ENCODE results near the gene LAMA2. TPM values are rescaled to one million over a fixed set of nuclear protein-coding genes. Genes with fewer than 3 reads are reported as not detected.

Gene LAMA2
- total RNA-seq, 1 experiment from 2014 or later: 0.02 TPM

DNA sequence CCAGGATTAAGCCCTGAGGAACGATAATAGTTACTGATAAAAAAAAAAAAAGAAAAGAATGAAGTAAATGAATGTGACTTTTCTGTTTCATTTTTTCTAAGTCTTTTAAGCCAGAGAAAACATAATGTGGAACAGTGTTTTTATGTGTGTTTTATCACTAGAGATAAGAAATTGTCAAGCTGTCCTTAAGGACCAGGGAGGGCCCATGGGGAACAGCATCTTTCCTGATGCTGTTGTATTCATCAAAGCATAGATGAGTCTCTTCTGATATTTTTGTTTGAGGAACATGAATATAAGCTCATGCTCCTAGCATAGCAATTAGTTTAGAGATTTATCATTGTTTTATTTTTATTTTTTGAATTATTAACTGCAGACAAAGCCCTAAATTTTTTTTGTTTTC, 150.2 kb downstream of the LAMA2 start:
- Histone ChIP-seq H3K27me3 (replicated peaks; ENCODE audit: control insufficient read depth, insufficient read depth, low read length) (no peaks in the 10 kb centered on the region), H3K36me3 (ENCODE audit: control insufficient read depth, insufficient read depth, low read length) (no peaks in the 10 kb centered on the region), H3K9me3 (no peaks in the 10 kb centered on the region), H3K4me1 (no peaks in the 10 kb centered on the region), H3K4me3 (ENCODE audit: low read depth, low read length) (no peak overlapping the region)
- H3K27me3 Mint-ChIP-seq (ENCODE audit: insufficient read depth, unreplicated experiment): no peaks in the 10 kb centered on the region
- intact Hi-C loops (cut with micrococcal nuclease; ENCODE audit: unreplicated experiment): no loop called here
- POLR2A ChIA-PET: no interaction called here
- H3K4me3 Mint-ChIP-seq (ENCODE audit: unreplicated experiment): no peak overlapping the region
- no peaks in the 10 kb centered on the region for H3K9me3 Mint-ChIP-seq (ENCODE audit: unreplicated experiment)
- H3K27ac Mint-ChIP-seq (ENCODE audit: unreplicated experiment): no peak overlapping the region
- no TSS peak for BruUV-seq (replicated peaks)
- no peaks in the 10 kb centered on the region for H3K36me3 Mint-ChIP-seq (ENCODE audit: insufficient read depth, unreplicated experiment)
- DNase-seq: no peak
- TF ChIP-seq, protein P1, sequence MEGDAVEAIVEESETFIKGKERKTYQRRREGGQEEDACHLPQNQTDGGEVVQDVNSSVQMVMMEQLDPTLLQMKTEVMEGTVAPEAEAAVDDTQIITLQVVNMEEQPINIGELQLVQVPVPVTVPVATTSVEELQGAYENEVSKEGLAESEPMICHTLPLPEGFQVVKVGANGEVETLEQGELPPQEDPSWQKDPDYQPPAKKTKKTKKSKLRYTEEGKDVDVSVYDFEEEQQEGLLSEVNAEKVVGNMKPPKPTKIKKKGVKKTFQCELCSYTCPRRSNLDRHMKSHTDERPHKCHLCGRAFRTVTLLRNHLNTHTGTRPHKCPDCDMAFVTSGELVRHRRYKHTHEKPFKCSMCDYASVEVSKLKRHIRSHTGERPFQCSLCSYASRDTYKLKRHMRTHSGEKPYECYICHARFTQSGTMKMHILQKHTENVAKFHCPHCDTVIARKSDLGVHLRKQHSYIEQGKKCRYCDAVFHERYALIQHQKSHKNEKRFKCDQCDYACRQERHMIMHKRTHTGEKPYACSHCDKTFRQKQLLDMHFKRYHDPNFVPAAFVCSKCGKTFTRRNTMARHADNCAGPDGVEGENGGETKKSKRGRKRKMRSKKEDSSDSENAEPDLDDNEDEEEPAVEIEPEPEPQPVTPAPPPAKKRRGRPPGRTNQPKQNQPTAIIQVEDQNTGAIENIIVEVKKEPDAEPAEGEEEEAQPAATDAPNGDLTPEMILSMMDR (IDR thresholded peaks at IDR 0.05; ENCODE audit: insufficient read depth in 1 of 2, low read depth in 1 of 2, low read length in 1 of 2, severe bottlenecking in 1 of 2, unreplicated experiment in 1 of 2): no peak
- no peaks in the 10 kb centered on the region for H3K4me1 Mint-ChIP-seq (ENCODE audit: low read depth, unreplicated experiment)
- CTCF ChIA-PET: no interaction called here

DNA sequence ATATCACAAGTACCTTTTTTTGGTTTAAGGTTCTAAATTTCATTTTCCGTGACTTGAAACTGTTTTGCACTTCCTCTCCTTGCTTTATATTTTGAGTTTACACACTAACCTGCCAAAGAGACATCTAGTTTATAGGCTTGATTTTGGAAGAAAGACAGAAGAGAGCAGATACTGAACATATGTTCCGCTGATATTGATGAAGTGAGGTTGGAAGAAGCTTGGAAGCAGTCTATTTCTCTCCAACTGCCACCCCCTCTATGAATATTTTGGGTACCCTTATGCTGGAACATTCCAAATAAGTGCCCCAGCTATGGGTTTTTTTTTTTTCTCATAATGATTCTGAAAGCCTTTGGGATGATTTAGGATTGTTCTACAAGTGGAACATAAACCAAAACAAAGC, 150.6 kb downstream of the LAMA2 start:
- no TSS peak for BruUV-seq (replicated peaks)
- DNase-seq: no peak
- Mint-ChIP-seq H3K36me3 (ENCODE audit: insufficient read depth, unreplicated experiment) (no peaks in the 10 kb centered on the region), H3K4me3 (ENCODE audit: unreplicated experiment) (no peak overlapping the region), H3K9me3 (ENCODE audit: unreplicated experiment) (no peaks in the 10 kb centered on the region), H3K27me3 (ENCODE audit: insufficient read depth, unreplicated experiment) (no peaks in the 10 kb centered on the region), H3K27ac (ENCODE audit: unreplicated experiment) (no peak overlapping the region), H3K4me1 (ENCODE audit: low read depth, unreplicated experiment) (no peaks in the 10 kb centered on the region)
- CTCF ChIA-PET: no interaction called here
- intact Hi-C loops (cut with micrococcal nuclease; ENCODE audit: unreplicated experiment): no loop called here
- H3K36me3 ChIP-seq (ENCODE audit: control insufficient read depth, insufficient read depth, low read length): no peaks in the 10 kb centered on the region
- TF ChIP-seq, protein P1 (IDR thresholded peaks at IDR 0.05; ENCODE audit: insufficient read depth in 1 of 2, low read depth in 1 of 2, low read length in 1 of 2, severe bottlenecking in 1 of 2, unreplicated experiment in 1 of 2): no peak
- H3K27me3 ChIP-seq (replicated peaks; ENCODE audit: control insufficient read depth, insufficient read depth, low read length): no peaks in the 10 kb centered on the region
- POLR2A ChIA-PET: no interaction called here
- no peaks in the 10 kb centered on the region for H3K4me1 ChIP-seq
- H3K9me3 ChIP-seq: no peaks in the 10 kb centered on the region
- H3K4me3 ChIP-seq (ENCODE audit: low read depth, low read length): no peak overlapping the region

DNA sequence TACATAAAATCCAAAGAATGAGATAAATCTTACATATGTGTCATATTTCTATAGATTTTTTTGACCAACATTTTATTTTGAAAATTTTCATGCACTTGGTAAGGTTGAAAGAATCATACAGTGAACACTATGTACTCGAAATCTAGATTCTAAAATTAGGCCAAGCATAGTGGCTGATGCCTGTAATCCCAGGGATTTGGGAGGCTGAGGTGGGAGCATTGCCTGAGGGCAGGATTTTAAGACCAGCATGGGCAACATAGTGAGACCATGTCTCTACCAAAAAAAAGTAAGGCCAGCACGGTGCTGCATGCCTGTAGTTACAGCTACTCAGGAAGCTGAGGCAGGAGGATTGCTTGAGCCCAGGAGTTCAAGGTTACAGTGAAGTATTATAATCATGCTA, 158.6 kb downstream of the LAMA2 start:
- no peaks in the 10 kb centered on the region for H3K4me1 Mint-ChIP-seq (ENCODE audit: low read depth, unreplicated experiment)
- peaks cover 3% of the 10 kb centered on the region for H3K27me3 Mint-ChIP-seq (ENCODE audit: insufficient read depth, unreplicated experiment)
- no peaks in the 10 kb centered on the region for H3K9me3 ChIP-seq
- no peaks in the 10 kb centered on the region for H3K4me1 ChIP-seq
- no peak overlapping the region for H3K4me3 ChIP-seq (ENCODE audit: low read depth, low read length)
- no peaks in the 10 kb centered on the region for H3K36me3 ChIP-seq (ENCODE audit: control insufficient read depth, insufficient read depth, low read length)
- no peak overlapping the region for H3K4me3 Mint-ChIP-seq (ENCODE audit: unreplicated experiment)
- TF ChIP-seq, protein P1 (IDR thresholded peaks at IDR 0.05; ENCODE audit: insufficient read depth in 1 of 2, low read depth in 1 of 2, low read length in 1 of 2, severe bottlenecking in 1 of 2, unreplicated experiment in 1 of 2): no peak
- no peaks in the 10 kb centered on the region for H3K9me3 Mint-ChIP-seq (ENCODE audit: unreplicated experiment)
- POLR2A ChIA-PET: no interaction called here
- H3K27ac Mint-ChIP-seq (ENCODE audit: unreplicated experiment): no peak overlapping the region
- no peak for DNase-seq
- intact Hi-C loops (cut with micrococcal nuclease; ENCODE audit: unreplicated experiment): no loop called here
- H3K36me3 Mint-ChIP-seq (ENCODE audit: insufficient read depth, unreplicated experiment): no peaks in the 10 kb centered on the region
- CTCF ChIA-PET: no interaction called here
- BruUV-seq (replicated peaks): no TSS peak
- H3K27me3 ChIP-seq (replicated peaks; ENCODE audit: control insufficient read depth, insufficient read depth, low read length): no peaks in the 10 kb centered on the region
